HAP-1 (cell line): Measurements from ENCODE around the gene CCDC69.
A peak's percentile ranks its signal among the peaks of the same experiment; 100 is the strongest.
"Not testable (repeated sequence)": the region's sequence is repeated elsewhere in the genome, so short reads cannot be mapped to it uniquely, and the experiment has no call there.

Experiments
- DNase-seq, 2 experiments: peaks; one replicate each; pipeline ENCODE4 v3.0.0-alpha.2; 2016 to 2020; ENCODE audit warnings: low spot score in 2 of 2
- H3K27me3 ChIP-seq: fragments of 250-450 bp; sonication (Bioruptor Pico); 2 replicates; pipeline ENCODE4 v1.5.1; 2020; ENCODE audit warnings: low read depth, mild to moderate bottlenecking, moderate library complexity
- H3K36me3 ChIP-seq: fragments of 250-450 bp; sonication (Bioruptor Pico); replicated peaks from 2 replicates; pipeline ENCODE4 v1.5.1; 2020; ENCODE audit warnings: mild to moderate bottlenecking
- H3K4me1 ChIP-seq: fragments of 250-450 bp; sonication (Bioruptor Pico); 2 replicates; pipeline ENCODE4 v1.5.1; 2020; ENCODE audit warnings: mild to moderate bottlenecking
- H3K4me3 ChIP-seq: fragments of 250-450 bp; sonication (Bioruptor Pico); 2 replicates; pipeline ENCODE4 v1.5.1; 2020; ENCODE audit warnings: mild to moderate bottlenecking, moderate library complexity
- H3K9me3 ChIP-seq: fragments of 250-450 bp; sonication (Bioruptor Pico); 2 replicates; pipeline ENCODE4 v1.5.1; 2020; ENCODE audit warnings: mild to moderate bottlenecking, moderate library complexity
- in situ Hi-C: fragments of 300-500 bp; cut with MboI; formaldehyde crosslinking; loops from 3 replicates; pipeline ENCODE4 v1.14.3; 2020; ENCODE audit warnings: low sequenced_read_pairs, inconsistent platforms, mixed read lengths

The CCDC69 gene

GRCh38 chr5:151252762-151253604 is 29.1 kb upstream of the CCDC69 start, which contains the start of gene GM2A:
Gene GM2A (plus strand): TSS chr5:151253185. CDS start chr5:151253217, 32 bp downstream.
- Histone ChIP-seq H3K27me3 (no peaks in the 10 kb centered on the region), H3K4me3 (peak within 1 kb of the TSS; percentile 59), H3K4me1 (peaks cover 10% of the 10 kb centered on the region), H3K9me3 (no peaks in the 10 kb centered on the region), H3K36me3 (no peaks in the 10 kb centered on the region)
- in situ Hi-C loops = no loop called here
- DNase-seq = peak; percentile 98 to 100

- Histone ChIP-seq H3K9me3 (no peaks in the 10 kb centered on the region), H3K36me3 (no peaks in the 10 kb centered on the region), H3K4me3 (no peak overlapping the region), H3K4me1 (peaks cover 10% of the 10 kb centered on the region), H3K27me3 (no peaks in the 10 kb centered on the region)
- in situ Hi-C loops = no loop called here
- DNase-seq = no peak
Measured at GRCh38 chr5:151251621-151252020, 27.7 kb upstream of the CCDC69 start.

GRCh38 chr5:151251001-151251551 is 27.2 kb upstream of the CCDC69 start:
- Histone ChIP-seq H3K27me3 (no peaks in the 10 kb centered on the region), H3K36me3 (no peaks in the 10 kb centered on the region), H3K9me3 (no peaks in the 10 kb centered on the region), H3K4me3 (no peak overlapping the region), H3K4me1 (peaks cover 10% of the 10 kb centered on the region)
- no peak for DNase-seq
- in situ Hi-C loops = no loop called here

GRCh38 chr5:151250346-151251000 is 26.6 kb upstream of the CCDC69 start:
- H3K9me3 ChIP-seq = no peaks in the 10 kb centered on the region
- in situ Hi-C loops = no loop called here
- no peak for DNase-seq
- H3K4me3 ChIP-seq = no peak overlapping the region
- H3K4me1 ChIP-seq = peaks cover 10% of the 10 kb centered on the region
- no peaks in the 10 kb centered on the region for H3K27me3 ChIP-seq
- H3K36me3 ChIP-seq = no peaks in the 10 kb centered on the region

GRCh38 chr5:151249281-151249680 is 25.4 kb upstream of the CCDC69 start:
- H3K4me3 ChIP-seq = no peak overlapping the region
- peaks cover 10% of the 10 kb centered on the region for H3K4me1 ChIP-seq
- in situ Hi-C loops = no loop called here
- no peaks in the 10 kb centered on the region for H3K9me3 ChIP-seq
- no peaks in the 10 kb centered on the region for H3K36me3 ChIP-seq
- no peaks in the 10 kb centered on the region for H3K27me3 ChIP-seq
- DNase-seq = no peak

- DNase-seq = no peak
- Histone ChIP-seq H3K27me3 (no peaks in the 10 kb centered on the region), H3K4me3 (no peak overlapping the region), H3K9me3 (no peaks in the 10 kb centered on the region), H3K36me3 (no peaks in the 10 kb centered on the region), H3K4me1 (peaks cover 6% of the 10 kb centered on the region)
- in situ Hi-C loops = no loop called here
Measured at GRCh38 chr5:151248651-151249050, 24.8 kb upstream of the CCDC69 start.

GRCh38 chr5:151245680-151246219 is 21.9 kb upstream of the CCDC69 start:
- no peak for DNase-seq
- in situ Hi-C loops = no loop called here
- Histone ChIP-seq H3K4me1 (no peaks in the 10 kb centered on the region), H3K27me3 (no peaks in the 10 kb centered on the region), H3K9me3 (no peaks in the 10 kb centered on the region), H3K4me3 (no peak overlapping the region), H3K36me3 (no peaks in the 10 kb centered on the region)

- Histone ChIP-seq H3K36me3 (no peaks in the 10 kb centered on the region), H3K4me1 (no peaks in the 10 kb centered on the region), H3K4me3 (no peak overlapping the region), H3K27me3 (no peaks in the 10 kb centered on the region), H3K9me3 (no peaks in the 10 kb centered on the region)
- in situ Hi-C loops = no loop called here
- no peak for DNase-seq
Measured at GRCh38 chr5:151244206-151244605, 20.3 kb upstream of the CCDC69 start.

GRCh38 chr5:151243564-151243963 is 19.7 kb upstream of the CCDC69 start:
- DNase-seq = no peak
- in situ Hi-C loops = no loop called here
- no peak overlapping the region for H3K4me3 ChIP-seq
- no peaks in the 10 kb centered on the region for H3K27me3 ChIP-seq
- no peaks in the 10 kb centered on the region for H3K4me1 ChIP-seq
- H3K9me3 ChIP-seq = no peaks in the 10 kb centered on the region
- H3K36me3 ChIP-seq = no peaks in the 10 kb centered on the region

GRCh38 chr5:151243127-151243526 is 19.2 kb upstream of the CCDC69 start:
- Histone ChIP-seq H3K36me3 (no peaks in the 10 kb centered on the region), H3K9me3 (no peaks in the 10 kb centered on the region), H3K27me3 (no peaks in the 10 kb centered on the region), H3K4me1 (no peaks in the 10 kb centered on the region), H3K4me3 (no peak overlapping the region)
- in situ Hi-C loops = no loop called here
- no peak for DNase-seq

GRCh38 chr5:151240924-151241635 is 17.2 kb upstream of the CCDC69 start:
- H3K27me3 ChIP-seq = no peaks in the 10 kb centered on the region
- H3K9me3 ChIP-seq = no peaks in the 10 kb centered on the region
- DNase-seq = no peak
- in situ Hi-C loops = no loop called here
- H3K4me3 ChIP-seq = no peak overlapping the region
- H3K4me1 ChIP-seq = no peaks in the 10 kb centered on the region
- H3K36me3 ChIP-seq = no peaks in the 10 kb centered on the region

GRCh38 chr5:151240268-151240835 is 16.5 kb upstream of the CCDC69 start:
- DNase-seq, in situ Hi-C loops, H3K4me1 ChIP-seq: not testable (repeated sequence)

GRCh38 chr5:151239237-151239861 is 15.5 kb upstream of the CCDC69 start:
- Histone ChIP-seq H3K4me1 (no peaks in the 10 kb centered on the region), H3K27me3 (no peaks in the 10 kb centered on the region), H3K9me3 (no peaks in the 10 kb centered on the region), H3K4me3 (no peak overlapping the region), H3K36me3 (no peaks in the 10 kb centered on the region)
- in situ Hi-C loops = no loop called here
- peak; percentile 30 to 85 for DNase-seq

More at GRCh38 chr5:151240268-151240835, 16.5 kb upstream of the CCDC69 start:
- H3K4me3 ChIP-seq, H3K27me3 ChIP-seq, H3K36me3 ChIP-seq, H3K9me3 ChIP-seq: not testable (repeated sequence)
